GM11168 (cell line): ENCODE results near the gene COA8.

Source experiments
- in situ Hi-C: fragments of 300-500 bp; cut with MboI; formaldehyde crosslinking; loops from one replicate; pipeline ENCODE4 v1.12.0; 2022; ENCODE audit warnings: low sequenced_read_pairs; ENCODE audit not compliant: unreplicated experiment

The COA8 gene, protein sequence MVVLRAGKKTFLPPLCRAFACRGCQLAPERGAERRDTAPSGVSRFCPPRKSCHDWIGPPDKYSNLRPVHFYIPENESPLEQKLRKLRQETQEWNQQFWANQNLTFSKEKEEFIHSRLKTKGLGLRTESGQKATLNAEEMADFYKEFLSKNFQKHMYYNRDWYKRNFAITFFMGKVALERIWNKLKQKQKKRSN

DNA sequence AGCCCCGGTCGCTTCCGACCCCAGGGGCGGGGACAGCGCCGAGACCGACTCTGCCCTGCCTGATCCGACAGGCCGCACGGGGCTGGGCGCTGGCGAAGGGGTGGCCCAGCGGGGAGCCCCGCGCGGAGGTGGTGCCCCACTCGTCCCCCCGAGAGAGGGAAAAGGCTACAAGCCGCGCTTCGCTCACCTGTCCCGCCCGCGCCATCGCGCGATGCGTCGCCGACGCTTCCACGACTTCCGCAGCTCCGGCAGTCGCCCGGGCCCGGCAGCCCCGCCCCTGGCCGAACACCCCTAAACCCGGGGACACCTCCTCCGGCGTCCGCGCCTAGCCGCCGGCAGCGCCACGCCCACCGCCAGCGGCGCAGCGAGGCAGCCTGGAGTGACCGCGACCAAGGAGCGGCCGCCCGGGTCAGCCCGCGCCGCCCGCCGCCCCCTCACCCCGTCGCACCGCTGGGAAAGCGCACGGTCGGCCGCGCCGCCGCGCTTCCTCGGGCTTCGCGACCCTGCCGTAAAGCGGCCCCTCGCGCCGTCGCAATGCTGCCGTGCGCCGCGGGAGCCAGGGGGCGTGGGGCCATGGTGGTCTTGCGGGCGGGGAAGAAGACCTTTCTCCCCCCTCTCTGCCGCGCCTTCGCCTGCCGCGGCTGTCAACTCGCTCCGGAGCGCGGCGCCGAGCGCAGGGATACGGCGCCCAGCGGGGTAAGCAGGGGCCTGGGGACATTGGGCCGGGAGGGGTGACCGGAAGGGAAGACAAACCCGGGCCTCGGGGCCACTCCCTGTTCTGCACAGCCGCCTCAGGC, at the start of gene COA8, which contains the start of gene BAG5:
Gene COA8, plus strand, starts transcription at position 532 of the 797 bp plus-strand sequence. Its CDS starts 42 bp downstream, at position 574.
Gene BAG5, minus strand, starts transcription at position 229 of the 797 bp plus-strand sequence. CDS start 1,493 bp downstream, outside the sequence.
- in situ Hi-C loops = no loop called here

- in situ Hi-C loops = no loop called here
Observed at GRCh38 chr14:103514596-103515421, 48.0 kb upstream of the COA8 start.

GRCh38 chr14:103516426-103517173, 46.2 kb upstream of the COA8 start:
- in situ Hi-C loops = no loop called here

DNA sequence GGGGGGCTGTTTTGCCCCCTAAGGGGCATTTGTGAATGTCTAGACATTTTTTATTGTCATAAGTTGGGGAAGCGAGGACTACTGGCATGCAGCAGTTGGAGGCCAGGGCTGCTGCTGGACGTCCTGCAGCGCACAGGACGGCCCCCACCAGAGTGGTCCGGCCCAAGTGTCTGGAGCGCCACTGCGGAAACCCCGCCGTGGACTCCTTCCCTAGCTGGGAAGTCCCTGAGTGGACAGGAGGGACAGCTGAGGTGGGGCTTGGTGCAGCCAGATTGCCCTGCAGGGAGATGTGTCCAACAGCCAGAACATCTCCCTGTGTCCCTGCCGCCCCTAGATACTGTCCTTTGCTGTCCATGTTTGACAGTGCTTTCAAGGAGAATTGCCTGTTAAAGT, 45.6 kb upstream of the COA8 start:
- in situ Hi-C loops = no loop called here

DNA sequence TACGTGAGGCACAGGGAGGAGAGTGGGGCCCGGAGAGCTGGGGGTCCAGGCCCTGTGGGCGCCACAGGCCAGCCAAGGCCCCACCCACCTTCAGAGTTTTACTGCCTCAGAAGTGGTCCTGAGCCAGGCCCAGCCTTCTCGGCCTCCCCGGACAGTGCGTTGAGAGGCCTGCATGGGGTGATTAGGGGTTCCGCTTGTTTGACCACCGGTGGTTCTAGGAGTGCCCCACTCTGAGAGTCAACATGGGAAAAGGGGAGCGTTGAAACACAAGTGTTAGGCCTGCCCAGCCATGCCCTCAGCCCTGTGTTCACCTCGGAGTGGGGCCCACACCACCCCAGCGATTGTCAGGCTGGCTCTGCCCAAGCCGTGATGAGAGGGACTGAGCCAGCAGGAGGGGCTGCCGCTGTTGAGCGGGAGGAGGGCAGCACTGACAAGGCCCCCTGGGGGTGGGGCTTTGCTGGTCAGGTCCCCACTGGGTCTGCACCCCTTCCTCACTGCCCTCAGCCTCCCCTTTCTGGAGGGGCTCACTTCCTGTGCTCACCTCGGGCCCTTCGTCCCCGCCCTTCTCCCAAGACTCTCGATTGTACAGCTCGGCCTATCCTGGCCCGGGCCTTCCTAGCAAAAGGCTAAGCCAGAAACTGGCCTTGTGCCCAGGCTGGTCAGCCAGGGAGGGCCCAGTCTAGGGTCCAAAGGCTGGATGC, 44.9 kb upstream of the COA8 start:
- in situ Hi-C loops = no loop called here

GRCh38 chr14:103518422-103519042, 44.2 kb upstream of the COA8 start:
- in situ Hi-C loops = no loop called here

DNA sequence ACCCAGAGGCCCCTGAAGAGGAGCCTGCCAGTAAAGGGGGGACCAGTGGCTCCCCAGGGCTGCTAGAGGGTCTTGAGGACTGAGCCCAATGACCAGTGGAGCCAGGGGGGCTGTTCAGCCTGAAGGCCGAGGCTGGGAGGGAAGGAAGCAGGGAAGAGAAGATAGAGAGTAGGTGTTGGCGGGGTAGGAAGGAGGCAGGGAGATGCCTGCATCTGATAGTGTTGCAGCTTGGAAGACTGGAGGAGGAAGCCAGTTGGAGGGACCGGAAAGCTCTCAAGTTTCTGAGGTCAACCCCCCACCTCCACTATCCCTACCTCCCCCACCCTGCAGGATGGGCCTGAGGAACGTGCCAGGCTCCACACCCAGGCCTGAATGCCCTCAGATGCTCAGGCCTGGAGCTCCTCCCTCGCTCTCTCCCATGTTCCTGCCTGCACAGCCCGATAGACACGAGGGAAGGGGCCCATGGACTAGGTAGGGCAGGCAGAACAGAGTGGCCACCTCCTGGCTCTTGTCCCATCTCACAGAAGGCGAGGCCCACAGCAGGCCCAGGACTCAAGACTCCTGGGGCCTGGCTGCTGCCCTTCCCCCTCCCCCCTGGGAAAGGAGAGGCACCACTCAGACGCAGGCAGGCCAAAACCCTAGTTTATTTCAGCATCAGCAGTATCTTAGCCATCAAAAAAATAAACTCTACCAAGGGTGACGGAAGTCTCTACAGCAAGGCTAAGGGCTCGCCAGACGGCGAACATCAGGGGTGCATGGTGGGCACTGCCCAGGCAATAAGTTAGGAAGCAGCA, 43.5 kb upstream of the COA8 start:
- in situ Hi-C loops = no loop called here

- in situ Hi-C loops = no loop called here
Observed at GRCh38 chr14:103519837-103520212, 42.9 kb upstream of the COA8 start.

DNA sequence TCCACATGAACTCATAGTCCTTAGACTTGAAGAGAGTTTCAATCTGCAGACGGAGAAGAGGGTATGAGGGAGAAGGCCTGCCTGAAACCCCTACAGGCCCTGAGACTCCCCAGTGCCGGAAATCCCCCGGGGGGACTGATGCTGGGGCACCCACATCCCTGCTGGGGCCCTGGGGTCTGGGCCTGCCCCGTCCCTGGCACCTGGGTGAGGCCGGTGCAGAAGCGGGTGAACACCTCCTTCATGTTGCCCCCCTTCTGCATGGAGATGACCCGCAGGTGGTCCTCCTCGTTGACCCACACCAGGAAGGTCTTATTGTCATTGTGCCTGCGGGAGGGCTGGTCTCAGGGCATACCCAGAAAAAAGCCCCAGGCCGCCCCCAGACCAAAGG, 42.5 kb upstream of the COA8 start:
- in situ Hi-C loops = no loop called here

DNA sequence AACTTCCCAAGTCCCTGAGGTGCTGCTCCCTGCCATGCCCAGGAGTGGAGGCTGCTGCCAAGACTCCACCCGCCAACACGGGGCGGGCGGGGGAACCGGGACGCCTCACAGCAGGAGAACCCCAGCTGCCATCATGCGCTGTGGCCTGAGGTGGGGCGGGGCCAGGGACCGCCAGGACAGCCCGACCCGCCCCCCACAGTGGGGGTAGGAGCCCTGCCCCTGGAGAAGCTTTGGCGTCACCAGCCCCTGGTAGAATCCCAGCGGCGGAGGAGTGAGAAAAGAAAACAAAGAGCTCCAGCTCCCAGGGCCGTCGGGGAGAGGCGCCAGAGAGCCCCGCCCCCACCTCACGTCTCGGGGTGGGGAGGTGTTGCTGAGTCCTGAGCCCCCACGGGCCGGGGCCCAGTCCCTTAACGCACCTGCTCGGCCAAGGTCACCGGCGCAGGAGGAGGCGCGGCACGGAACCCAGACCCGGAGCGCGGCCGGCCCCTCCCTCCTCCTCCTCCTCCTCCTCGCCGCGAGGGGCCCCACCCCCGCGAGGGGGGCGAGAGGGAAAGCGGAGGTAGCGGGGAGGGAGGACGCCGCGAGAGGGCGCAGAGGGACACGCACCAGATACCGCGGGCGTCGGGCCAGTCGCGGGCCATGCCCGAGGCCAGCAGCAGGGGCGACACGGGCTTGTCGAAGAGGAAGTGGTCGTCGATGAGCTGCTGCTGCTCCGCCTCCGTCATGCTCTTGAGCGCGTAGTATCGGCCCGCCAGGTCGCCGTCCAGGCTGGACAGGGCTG, 41.9 kb upstream of the COA8 start:
- in situ Hi-C loops = no loop called here

DNA sequence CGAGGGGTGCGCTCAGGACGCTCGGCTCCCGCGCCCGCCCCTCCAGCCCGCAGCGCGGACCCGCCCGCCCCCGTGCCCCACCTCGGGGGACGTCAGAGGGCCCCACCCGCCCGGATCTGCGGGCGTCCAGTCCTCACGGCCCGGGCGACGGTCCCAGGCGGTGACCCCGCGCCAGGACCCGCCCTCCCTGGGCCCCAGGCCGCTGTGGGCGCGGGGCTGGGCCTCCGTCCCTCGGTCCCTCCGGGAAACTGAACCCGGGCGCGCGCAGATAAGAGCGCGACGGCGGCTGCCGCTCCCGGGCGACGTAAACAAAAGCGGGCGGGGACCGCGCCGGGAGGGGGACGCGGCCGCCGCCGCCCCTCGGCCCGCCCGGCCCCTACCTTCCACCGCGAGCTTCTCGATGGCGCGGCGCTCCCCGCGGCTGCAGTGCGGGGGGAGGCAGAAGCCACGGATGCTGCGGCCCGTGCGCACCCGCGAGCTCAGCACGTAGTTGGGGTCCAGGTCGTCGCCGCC, 41.3 kb upstream of the COA8 start:
- in situ Hi-C loops = no loop called here

- in situ Hi-C loops = no loop called here
Observed at GRCh38 chr14:103521951-103522563, 40.7 kb upstream of the COA8 start.

GRCh38 chr14:103522649-103523574, 39.8 kb upstream of the COA8 start, which contains the start of gene CKB:
CKB (minus strand) TSS chr14:103522830; CDS start chr14:103522493, 337 bp downstream.
- in situ Hi-C loops = no loop called here

- in situ Hi-C loops = no loop called here
Observed at GRCh38 chr14:103523575-103523954, 39.2 kb upstream of the COA8 start.

GRCh38 chr14:103524002-103524935, 38.5 kb upstream of the COA8 start:
- in situ Hi-C loops = no loop called here
